Endothelial cell of umbilical vein (primary cell): ENCODE results near the gene GDPD4.

Experiments
- CTCF ChIP-seq, 2 donors: IDR thresholded peaks; 1 replicate in 1 of 2; 2 replicates in 1 of 2; pipeline ENCODE4 v1.5.1; 2011; ENCODE audit warnings: low read length in 2 of 2, mild to moderate bottlenecking in 2 of 2, moderate library complexity in 2 of 2, control low read depth in 1 of 2, inconsistent platforms in 1 of 2, low read depth in 1 of 2; ENCODE audit not compliant: insufficient read depth in 1 of 2; ENCODE audit errors: extremely low read depth in 1 of 2
- EZH2 ChIP-seq: IDR thresholded peaks from 2 replicates; pipeline ENCODE4 v1.6.1; 2012; ENCODE audit warnings: borderline replicate concordance, low read depth, mild to moderate bottlenecking, moderate library complexity, low read length, inconsistent platforms; ENCODE audit not compliant: severe bottlenecking
- MAX ChIP-seq: IDR thresholded peaks from 2 replicates; pipeline ENCODE4 v1.6.1; 2011; ENCODE audit not compliant: insufficient read depth, insufficient read length
- MYC ChIP-seq: IDR thresholded peaks from one replicate; pipeline ENCODE4 v1.6.1; 2011; ENCODE audit warnings: mild to moderate bottlenecking, low read depth, low read length
- POLR2A ChIP-seq: IDR thresholded peaks from 2 replicates; pipeline ENCODE4 v1.6.1; 2012; ENCODE audit warnings: low read depth, mild to moderate bottlenecking, control low read depth, low read length
- POLR2AphosphoS5 ChIP-seq: IDR thresholded peaks from 2 replicates; pipeline ENCODE4 v1.6.1; 2012; ENCODE audit warnings: low read depth, mild to moderate bottlenecking, control low read depth, low read length, moderate library complexity; ENCODE audit not compliant: insufficient read depth

GRCh38 chr11:77203901-77204753 lies 97.4 kb downstream of the GDPD4 start:
- TF ChIP-seq CTCF (IDR thresholded peaks at IDR 0.05; ENCODE audit: extremely low read depth in 1 of 2, insufficient read depth in 1 of 2, low read depth in 1 of 2, low read length in 2 of 2): no peak
- TF ChIP-seq EZH2: no peak
- TF ChIP-seq POLR2A: no peak
- no peak for TF ChIP-seq MYC
- no peak for TF ChIP-seq MAX
- TF ChIP-seq POLR2AphosphoS5: no peak
